ENCODE results near the gene ANKS3. TPM values are rescaled to one million over a fixed set of nuclear protein-coding genes. Genes with fewer than 3 reads are reported as not detected.

ANKS3 gene
- polyA plus RNA-seq, 2 of the 4 experiments (the other 2 are of a cell fraction) = 22.7 to 27.1 TPM

- H3K4me1 ChIP-seq = peaks cover 17% of the 10 kb centered on the region
- H3K27ac ChIP-seq = no peak overlapping the region
- POLR2A ChIA-PET = no interaction called here
- DNase-seq (ENCODE audit: low read depth in 1 of 2, low spot score in 1 of 2) (no peak), FAIRE-seq (no peak), ATAC-seq (no peak)
- 93% methylated on average over 10 of the region's 10 CpGs for WGBS (ENCODE audit: missing lambda C conversion rate)
- CTCF ChIA-PET = interaction anchor here (1.3 to 2.3 kb wide), 2 partner anchors 12 to 18 kb away, joined by 7 to 13 read pairs; no protein-coding TSS in a partner anchor
- H3K4me2 ChIP-seq = no peak overlapping the region
- H3K4me3 ChIP-seq = no peak overlapping the region
- no peaks in the 10 kb centered on the region for H3K9me3 ChIP-seq
- TF ChIP-seq HOXA7 (CRISPR knock-in tag; IDR thresholded peaks at IDR 0.05) = no peak
- TF ChIP-seq ZC3H11A (IDR thresholded peaks at IDR 0.05) = no peak
- no peak for TF ChIP-seq RARB (CRISPR knock-in tag; IDR thresholded peaks at IDR 0.05)
- TF ChIP-seq RCOR1 (IDR thresholded peaks at IDR 0.05; ENCODE audit: low read depth, low read length) = no peak
- no peak for TF ChIP-seq NR3C1 (IDR thresholded peaks at IDR 0.05)
- TF ChIP-seq CHD4 (IDR thresholded peaks at IDR 0.05; ENCODE audit: borderline replicate concordance) = no peak
- no peak for TF ChIP-seq HES2 (IDR thresholded peaks at IDR 0.05)
Measured at GRCh38 chr16:4668313-4668960, 65.6 kb downstream of the ANKS3 start.

- FAIRE-seq (no peak), ATAC-seq (no peak), DNase-seq (ENCODE audit: low read depth in 1 of 2, low spot score in 1 of 2) (no peak)
- ChIA-PET POLR2A (no interaction called here), CTCF (interaction anchor here (0.6 to 2.3 kb wide), 4 partner anchors 14 to 17 kb away, joined by 3 to 13 read pairs (median 6); no protein-coding TSS in a partner anchor)
- H3K9me3 ChIP-seq = no peaks in the 10 kb centered on the region
- H3K4me1 ChIP-seq = peaks cover 19% of the 10 kb centered on the region
- no peak overlapping the region for H3K4me2 ChIP-seq
- H3K27ac ChIP-seq = no peak overlapping the region
- no peak for TF ChIP-seq HOXA7 (CRISPR knock-in tag; IDR thresholded peaks at IDR 0.05)
- TF ChIP-seq JUN (IDR thresholded peaks at IDR 0.05) = no peak
- no peak for TF ChIP-seq CHD4 (IDR thresholded peaks at IDR 0.05; ENCODE audit: borderline replicate concordance)
- TF ChIP-seq MAX (IDR thresholded peaks at IDR 0.05) = no peak
- no peak for TF ChIP-seq CEBPB (IDR thresholded peaks at IDR 0.05)
- TF ChIP-seq REST (IDR thresholded peaks at IDR 0.05) = no peak
- no peak for TF ChIP-seq E2F6 (IDR thresholded peaks at IDR 0.05; ENCODE audit: borderline replicate concordance, low read depth)
- no peak for TF ChIP-seq ATOH8 (CRISPR knock-in tag; IDR thresholded peaks at IDR 0.05; ENCODE audit: low read depth)
- no peak for TF ChIP-seq TFCP2L1 (CRISPR knock-in tag; IDR thresholded peaks at IDR 0.05)
- TF ChIP-seq ZSCAN20 (CRISPR knock-in tag; IDR thresholded peaks at IDR 0.05) = no peak
- TF ChIP-seq RARB (CRISPR knock-in tag; IDR thresholded peaks at IDR 0.05) = no peak
- no peak for TF ChIP-seq RCOR1 (IDR thresholded peaks at IDR 0.05; ENCODE audit: low read depth, low read length)
- TF ChIP-seq KDM1A (IDR thresholded peaks at IDR 0.05; ENCODE audit: low read depth) = no peak
- no peak for TF ChIP-seq FOXS1 (CRISPR knock-in tag; IDR thresholded peaks at IDR 0.05)
- TF ChIP-seq MYC (IDR thresholded peaks at IDR 0.05; ENCODE audit: borderline replicate concordance, low read length) = no peak
- WGBS (ENCODE audit: missing lambda C conversion rate) = 94% methylated on average over 20 of the region's 20 CpGs
- no peak overlapping the region for H3K4me3 ChIP-seq
Measured at GRCh38 chr16:4667203-4667963, 66.7 kb downstream of the ANKS3 start.

Measured in A549 (cell line).